Activated CD8-positive, alpha-beta T cell treated with anti-CD3 and anti-CD28 coated beads for 36 hours (primary cell): ENCODE data around the gene LGALS16. TPM values are rescaled to one million over a fixed set of nuclear protein-coding genes. Genes with fewer than 3 reads are reported as not detected.

ENCODE experiments used
- ATAC-seq: fragments of 200-7000 bp; cut with Tn5 transposase; one replicate; pipeline ENCODE4 v1.10.0; 2021; ENCODE audit warnings: mild to moderate bottlenecking, moderate library complexity
- CTCF ChIA-PET: fragments of 350-600 bp; sonication (Branson Sonifier 250); formaldehyde crosslinking; loops from one replicate; lab custom pipeline; 2021; ENCODE audit warnings: antibody characterized with exemption; lab: Charles Lee
- POLR2A ChIA-PET: fragments of 350-600 bp; sonication (Branson Sonifier 250); formaldehyde crosslinking; loops from one replicate; lab custom pipeline; 2021; ENCODE audit warnings: antibody characterized with exemption; lab: Charles Lee
- DNase-seq: peaks from one replicate; pipeline ENCODE4 v3.0.0-alpha.2; 2020
- H3K27ac Mint-ChIP-seq: one replicate; pipeline ENCODE4 v1.8.0; 2021; ENCODE audit warnings: mild to moderate bottlenecking, mixed read lengths
- H3K27me3 Mint-ChIP-seq: one replicate; pipeline ENCODE4 v1.8.0; 2021; ENCODE audit warnings: mixed read lengths
- H3K36me3 Mint-ChIP-seq: one replicate; pipeline ENCODE4 v1.8.0; 2021; ENCODE audit warnings: low read depth, mixed read lengths
- H3K4me1 Mint-ChIP-seq: one replicate; pipeline ENCODE4 v1.8.0; 2021; ENCODE audit warnings: low read depth, mixed read lengths
- H3K4me3 Mint-ChIP-seq: one replicate; pipeline ENCODE4 v1.8.0; 2021; ENCODE audit warnings: mild to moderate bottlenecking, moderate library complexity, mixed read lengths
- H3K9me3 Mint-ChIP-seq: one replicate; pipeline ENCODE4 v1.8.0; 2021; ENCODE audit warnings: mixed read lengths
- CTCF ChIP-seq: fragments of 200-600 bp; IDR thresholded peaks from one replicate; pipeline ENCODE4 v1.8.0; 2022; ENCODE audit warnings: antibody characterized with exemption, mild to moderate bottlenecking
- intact Hi-C: fragments of 100-400 bp; cut with micrococcal nuclease; formaldehyde crosslinking; loops from one replicate; pipeline ENCODE4 v1.10.0; 2022
- total RNA-seq, 2 experiments: library from RNA; stranded (reverse); gene quantifications; one replicate each; pipeline ENCODE4 v1.2.3, GENCODE V29; 2021

LGALS16 gene, protein sequence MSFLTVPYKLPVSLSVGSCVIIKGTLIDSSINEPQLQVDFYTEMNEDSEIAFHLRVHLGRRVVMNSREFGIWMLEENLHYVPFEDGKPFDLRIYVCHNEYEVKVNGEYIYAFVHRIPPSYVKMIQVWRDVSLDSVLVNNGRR
- total RNA-seq, result not detected

DNA sequence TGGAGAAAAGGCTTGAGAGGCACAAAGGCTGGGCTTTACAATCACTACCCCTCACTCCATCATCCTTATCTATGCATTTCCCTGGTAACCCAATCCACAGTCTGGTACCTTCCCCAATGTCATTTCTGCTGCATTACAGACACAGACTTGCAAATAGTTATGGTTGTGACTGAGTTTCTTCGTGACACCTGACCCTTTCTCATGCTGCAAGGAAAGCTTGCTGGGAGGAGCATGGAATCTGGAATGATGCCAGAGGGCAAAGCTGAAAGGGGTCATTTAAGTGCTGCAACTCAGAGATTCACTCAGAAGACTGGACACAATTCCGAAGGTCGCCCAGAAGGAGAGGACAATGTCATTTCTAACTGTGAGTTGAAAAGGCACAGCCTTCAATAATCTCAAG, at the start of gene LGALS16:
TSS of gene LGALS16 (plus strand) at position 301 of the 400 bp plus-strand sequence. CDS start at position 350, 49 bp downstream.
- H3K4me3 Mint-ChIP-seq, result no peak within 1 kb of the TSS
- H3K27me3 Mint-ChIP-seq, result peaks cover 36% of the 10 kb centered on the region
- intact Hi-C loops, result no loop called here
- DNase-seq (no peak), ATAC-seq (no peak)
- no peaks in the 10 kb centered on the region for H3K4me1 Mint-ChIP-seq
- no peaks in the 10 kb centered on the region for H3K9me3 Mint-ChIP-seq
- H3K36me3 Mint-ChIP-seq, result no peaks in the 10 kb centered on the region
- POLR2A ChIA-PET, result no interaction called here
- no peak for TF ChIP-seq CTCF
- H3K27ac Mint-ChIP-seq, result no peak within 1 kb of the TSS
- CTCF ChIA-PET, result no interaction called here

GRCh38 chr19:39607021-39607420, 48.7 kb upstream of the LGALS16 start:
- POLR2A ChIA-PET, result no interaction called here
- intact Hi-C loops, result no loop called here

DNA sequence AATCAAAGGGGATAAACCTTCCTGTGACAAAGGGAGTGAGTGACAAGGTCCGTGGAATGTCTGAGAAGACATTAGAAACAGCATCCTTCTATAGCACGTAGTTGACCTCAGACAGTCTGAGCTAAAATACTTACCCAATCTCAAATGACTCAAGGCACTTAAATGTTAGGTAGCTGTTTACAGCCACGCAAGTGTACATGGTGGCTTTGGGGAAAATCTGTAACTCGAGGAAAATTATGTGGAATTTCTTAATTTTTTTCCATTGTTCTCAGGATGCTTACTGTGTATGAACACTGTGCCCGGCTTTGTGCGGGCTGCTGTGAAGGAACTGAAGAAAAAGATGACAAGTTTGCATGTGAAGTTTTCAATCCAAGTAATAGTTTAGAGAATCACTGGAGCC, 48.2 kb upstream of the LGALS16 start:
- TF ChIP-seq CTCF, result no peak

More at GRCh38 chr19:39607021-39607420, 48.7 kb upstream of the LGALS16 start:
- no peaks in the 10 kb centered on the region for H3K36me3 Mint-ChIP-seq
- CTCF ChIA-PET, result no interaction called here
- no peak for TF ChIP-seq CTCF
- peaks cover 3% of the 10 kb centered on the region for H3K4me1 Mint-ChIP-seq
- H3K27me3 Mint-ChIP-seq, result peaks cover 2% of the 10 kb centered on the region
- ATAC-seq (no peak), DNase-seq (no peak)
- no peaks in the 10 kb centered on the region for H3K9me3 Mint-ChIP-seq
- no peak overlapping the region for H3K4me3 Mint-ChIP-seq
- no peak overlapping the region for H3K27ac Mint-ChIP-seq

GRCh38 chr19:39613597-39613996, 42.1 kb upstream of the LGALS16 start:
- intact Hi-C loops, result no loop called here
- H3K4me3 Mint-ChIP-seq, result no peak overlapping the region
- H3K9me3 Mint-ChIP-seq, result peaks cover 6% of the 10 kb centered on the region
- H3K36me3 Mint-ChIP-seq, result no peaks in the 10 kb centered on the region
- no peak for ATAC-seq
- DNase-seq, result no peak
- H3K4me1 Mint-ChIP-seq, result no peaks in the 10 kb centered on the region
- ChIA-PET CTCF (no interaction called here), POLR2A (no interaction called here)
- peaks cover 9% of the 10 kb centered on the region for H3K27me3 Mint-ChIP-seq
- TF ChIP-seq CTCF, result no peak
- H3K27ac Mint-ChIP-seq, result no peak overlapping the region

More for the DNA sequence above, 48.2 kb upstream of the LGALS16 start:
- intact Hi-C loops, result no loop called here
- H3K36me3 Mint-ChIP-seq, result no peaks in the 10 kb centered on the region
- ChIA-PET POLR2A (no interaction called here), CTCF (no interaction called here)
- DNase-seq (no peak), ATAC-seq (no peak)
- no peaks in the 10 kb centered on the region for H3K9me3 Mint-ChIP-seq
- no peak overlapping the region for H3K27ac Mint-ChIP-seq
- H3K4me3 Mint-ChIP-seq, result no peak overlapping the region
- H3K27me3 Mint-ChIP-seq, result peaks cover 1% of the 10 kb centered on the region
- peaks cover 3% of the 10 kb centered on the region for H3K4me1 Mint-ChIP-seq

GRCh38 chr19:39617745-39618144, 38.0 kb upstream of the LGALS16 start:
- ATAC-seq (no peak), DNase-seq (no peak)
- H3K27ac Mint-ChIP-seq, result no peak overlapping the region
- TF ChIP-seq CTCF, result no peak
- CTCF ChIA-PET, result no interaction called here
- intact Hi-C loops, result no loop called here
- H3K27me3 Mint-ChIP-seq, result peaks cover 48% of the 10 kb centered on the region
- no peaks in the 10 kb centered on the region for H3K36me3 Mint-ChIP-seq
- peaks cover 6% of the 10 kb centered on the region for H3K9me3 Mint-ChIP-seq
- no peak overlapping the region for H3K4me3 Mint-ChIP-seq
- H3K4me1 Mint-ChIP-seq, result no peaks in the 10 kb centered on the region
- POLR2A ChIA-PET, result no interaction called here
